ENCODE results near the gene PCDHGA5. TPM values are rescaled to one million over a fixed set of nuclear protein-coding genes. Genes with fewer than 3 reads are reported as not detected.

The PCDHGA5 gene
- total and polyA plus RNA-seq, 2 of the 8 experiments (the other 6 are each of a cell fraction or from before 2014, with no cell fraction given) = 1.1 to 1.3 TPM

DNA sequence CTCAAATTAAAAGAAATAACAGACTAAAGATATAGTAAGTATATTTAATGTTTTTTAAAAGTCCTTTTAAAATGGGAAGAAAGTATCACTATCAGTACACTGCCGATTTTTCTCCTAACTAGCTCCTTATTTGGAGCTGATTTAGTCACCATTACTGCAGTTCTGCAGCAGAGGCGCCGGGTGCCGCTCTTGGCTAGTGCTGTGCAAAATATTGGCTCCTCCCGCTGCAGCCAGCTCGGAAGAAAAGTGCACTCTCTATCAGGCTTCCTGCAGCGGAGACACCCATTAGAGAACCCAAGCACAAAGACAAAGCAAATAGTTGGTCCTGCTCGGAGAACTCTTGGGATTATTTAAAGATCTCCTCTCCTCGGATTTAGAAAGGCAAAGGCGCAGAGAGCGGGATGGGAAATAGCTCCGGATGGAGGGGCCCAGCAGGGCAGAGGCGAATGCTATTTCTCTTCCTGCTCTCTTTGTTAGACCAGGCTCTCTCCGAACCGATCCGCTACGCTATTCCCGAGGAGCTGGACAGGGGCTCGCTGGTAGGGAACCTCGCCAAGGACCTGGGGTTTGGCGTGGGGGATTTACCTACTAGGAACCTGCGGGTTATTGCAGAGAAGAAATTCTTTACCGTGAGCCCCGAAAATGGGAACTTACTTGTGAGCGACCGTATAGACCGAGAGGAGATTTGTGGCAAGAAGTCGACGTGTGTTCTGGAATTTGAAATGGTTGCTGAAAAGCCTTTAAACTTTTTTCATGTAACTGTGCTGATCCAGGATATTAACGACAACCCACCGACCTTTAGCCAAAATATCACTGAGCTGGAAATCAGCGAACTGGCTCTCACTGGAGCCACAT lies 6.3 kb downstream of the PCDHGA5 start, which contains the start of gene PCDHGB3 (continued):
- peak; percentile 43 to 50; a peak in 3 of 4 replicates for TF ChIP-seq RAD21 (IDR thresholded peaks at IDR 0.05 in 1 of 2, conservative IDR thresholded peaks at IDR 0.05 in 1 of 2; ENCODE audit: low read depth in 2 of 2, low read length in 2 of 2)

All from H1 (cell line).